ENCODE results near the gene ZFPL1.

GRCh38 chr11:65087827-65088226, 3.8 kb downstream of the ZFPL1 start:
- TF ChIP-seq CTCF (IDR thresholded peaks at IDR 0.05) (no peak), POLR2A (IDR thresholded peaks at IDR 0.05) (no peak)

Measured in heart left ventricle (tissue), 13 donors.